Esophagus squamous epithelium (tissue), 5 donors: Measurements from ENCODE around the gene OR1J1. TPM values are rescaled to one million over a fixed set of nuclear protein-coding genes. Genes with fewer than 3 reads are reported as not detected.
A peak's percentile ranks its signal among the peaks of the same experiment; 100 is the strongest.

ENCODE experiments used
- DNase-seq: peaks from one replicate; lab custom pipeline; 2025; lab: John Stamatoyannopoulos, UW
- H3K27ac ChIP-seq, 4 donors: fragments of 200-600 bp; sonication (generic); one replicate each; pipeline ENCODE4 v1.5.1; 2016 to 2019; ENCODE audit warnings: mild to moderate bottlenecking in 1 of 4
- H3K27me3 ChIP-seq, 4 donors: fragments of 200-600 bp; sonication (generic); 1 replicate in 3 of 4; 2 replicates in 1 of 4; pipeline versions ENCODE4 v1.5.1 to v1.6.0; 2017 to 2021; ENCODE audit warnings: antibody characterized with exemption in 1 of 4
- H3K36me3 ChIP-seq, 3 donors: fragments of 200-600 bp; sonication (generic); one replicate each; pipeline ENCODE4 v1.5.1; 2016 to 2019
- H3K4me1 ChIP-seq, 3 donors: fragments of 200-600 bp; sonication (generic); one replicate each; pipeline ENCODE4 v1.5.1; 2017 to 2019
- H3K4me3 ChIP-seq, 4 donors: fragments of 200-600 bp; sonication (generic); 1 replicate in 3 of 4; 2 replicates in 1 of 4; pipeline ENCODE4 v1.5.1; 2016 to 2019; ENCODE audit warnings: mild to moderate bottlenecking in 2 of 4, moderate library complexity in 1 of 4
- H3K9me3 ChIP-seq, 3 donors: fragments of 200-600 bp; sonication (generic); one replicate each; pipeline ENCODE4 v1.5.1; 2016 to 2019
- POLR2A ChIP-seq, 4 donors: fragments of 450-650 bp; IDR thresholded peaks; one replicate each; pipeline ENCODE4 v1.6.1; 2017; ENCODE audit warnings: antibody characterized with exemption in 4 of 4, mild to moderate bottlenecking in 4 of 4, moderate library complexity in 3 of 4
- WGBS, 2 donors: methylation state at CpG; one replicate each; pipeline ENCODE4 v1.1.5; 2018; 5-methylcytosine and 5-hydroxymethylcytosine counted together
- intact Hi-C: fragments of 100-400 bp; cut with DNase I; formaldehyde crosslinking; loops from one replicate; pipeline ENCODE4 v1.15.0; 2022
- total RNA-seq, 4 donors: library from RNA; depleted of rRNA; stranded (reverse); fragments of >200 nt; gene quantifications; one replicate each; pipeline ENCODE4 v1.1.0, GENCODE V29; 2016
- TF ChIP-seq, protein P1 (sequence below), 6 experiments: fragments of 450-650 bp in 4 of 6; fragments of 200-600 bp in 2 of 6; sonication (generic) in 2 of 6; IDR thresholded peaks; one replicate each; pipeline ENCODE4 v1.5.1; 2016 to 2019; ENCODE audit warnings: antibody characterized with exemption in 6 of 6, mild to moderate bottlenecking in 4 of 6, moderate library complexity in 4 of 6
- donor health status: DM: yes; HTN: yes; CAD: no.

OR1J1 gene
- total RNA-seq, 4 donors from 2014 or later: not detected

GRCh38 chr9:122518226-122518625, 40.5 kb upstream of the OR1J1 start:
- Histone ChIP-seq H3K27ac (no peak overlapping the region), H3K4me3 (no peak overlapping the region), H3K36me3 (no peaks in the 10 kb centered on the region), H3K4me1 (no peaks in the 10 kb centered on the region), H3K9me3 (no peaks in the 10 kb centered on the region), H3K27me3 (no peaks in the 10 kb centered on the region)
- 49 to 54% methylated on average over 2 of the region's 2 CpGs for WGBS, 2 donors
- intact Hi-C loops: no loop called here
- TF ChIP-seq, protein P1, sequence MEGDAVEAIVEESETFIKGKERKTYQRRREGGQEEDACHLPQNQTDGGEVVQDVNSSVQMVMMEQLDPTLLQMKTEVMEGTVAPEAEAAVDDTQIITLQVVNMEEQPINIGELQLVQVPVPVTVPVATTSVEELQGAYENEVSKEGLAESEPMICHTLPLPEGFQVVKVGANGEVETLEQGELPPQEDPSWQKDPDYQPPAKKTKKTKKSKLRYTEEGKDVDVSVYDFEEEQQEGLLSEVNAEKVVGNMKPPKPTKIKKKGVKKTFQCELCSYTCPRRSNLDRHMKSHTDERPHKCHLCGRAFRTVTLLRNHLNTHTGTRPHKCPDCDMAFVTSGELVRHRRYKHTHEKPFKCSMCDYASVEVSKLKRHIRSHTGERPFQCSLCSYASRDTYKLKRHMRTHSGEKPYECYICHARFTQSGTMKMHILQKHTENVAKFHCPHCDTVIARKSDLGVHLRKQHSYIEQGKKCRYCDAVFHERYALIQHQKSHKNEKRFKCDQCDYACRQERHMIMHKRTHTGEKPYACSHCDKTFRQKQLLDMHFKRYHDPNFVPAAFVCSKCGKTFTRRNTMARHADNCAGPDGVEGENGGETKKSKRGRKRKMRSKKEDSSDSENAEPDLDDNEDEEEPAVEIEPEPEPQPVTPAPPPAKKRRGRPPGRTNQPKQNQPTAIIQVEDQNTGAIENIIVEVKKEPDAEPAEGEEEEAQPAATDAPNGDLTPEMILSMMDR (IDR thresholded peaks at IDR 0.05): no peak
- no peak for TF ChIP-seq POLR2A (IDR thresholded peaks at IDR 0.05)
- DNase-seq: no peak

- Histone ChIP-seq H3K9me3 (no peaks in the 10 kb centered on the region), H3K4me3 (no peak within 1 kb of the TSS), H3K27me3 (no peaks in the 10 kb centered on the region), H3K27ac (no peak within 1 kb of the TSS), H3K36me3 (no peaks in the 10 kb centered on the region), H3K4me1 (no peaks in the 10 kb centered on the region)
- no peak for DNase-seq
- 76 to 81% methylated on average over 6 of the region's 6 CpGs for WGBS, 2 donors
- intact Hi-C loops: no loop called here
- TF ChIP-seq POLR2A (IDR thresholded peaks at IDR 0.05): no peak
- TF ChIP-seq, protein P1 (IDR thresholded peaks at IDR 0.05): no peak
Observed at GRCh38 chr9:122510502-122510901, 32.8 kb upstream of the OR1J1 start, which contains the start of gene OR1J2. OR1J2 (plus strand) TSS chr9:122510802; CDS start chr9:122510802, 0 bp downstream.

- H3K9me3 ChIP-seq: no peaks in the 10 kb centered on the region
- TF ChIP-seq, protein P1 (IDR thresholded peaks at IDR 0.05): no peak
- no peak for TF ChIP-seq POLR2A (IDR thresholded peaks at IDR 0.05)
- H3K4me1 ChIP-seq: no peaks in the 10 kb centered on the region
- intact Hi-C loops: no loop called here
- no peaks in the 10 kb centered on the region for H3K27me3 ChIP-seq
- H3K36me3 ChIP-seq: no peaks in the 10 kb centered on the region
- H3K27ac ChIP-seq: no peak overlapping the region
- H3K4me3 ChIP-seq: no peak overlapping the region
- WGBS, 2 donors: 36 to 57% methylated on average over 2 of the region's 2 CpGs
- no peak for DNase-seq
Observed at GRCh38 chr9:122506964-122507363, 29.2 kb upstream of the OR1J1 start.

- 17% methylated on average over 1 to 2 of the region's 2 CpGs for WGBS, 2 donors
- H3K36me3 ChIP-seq: no peaks in the 10 kb centered on the region
- intact Hi-C loops: no loop called here
- H3K27me3 ChIP-seq: no peaks in the 10 kb centered on the region
- no peak overlapping the region for H3K27ac ChIP-seq
- peaks cover 4 to 15% (median 8%) of the 10 kb centered on the region in 3 donors for H3K4me1 ChIP-seq
- no peak overlapping the region for H3K4me3 ChIP-seq
- TF ChIP-seq POLR2A (IDR thresholded peaks at IDR 0.05): no peak
- TF ChIP-seq, protein P1 (IDR thresholded peaks at IDR 0.05): peak; percentile 34 to 85 (median 68)
- H3K9me3 ChIP-seq: no peaks in the 10 kb centered on the region
- no peak for DNase-seq
Observed at GRCh38 chr9:122498883-122499288, 21.2 kb upstream of the OR1J1 start.

DNA sequence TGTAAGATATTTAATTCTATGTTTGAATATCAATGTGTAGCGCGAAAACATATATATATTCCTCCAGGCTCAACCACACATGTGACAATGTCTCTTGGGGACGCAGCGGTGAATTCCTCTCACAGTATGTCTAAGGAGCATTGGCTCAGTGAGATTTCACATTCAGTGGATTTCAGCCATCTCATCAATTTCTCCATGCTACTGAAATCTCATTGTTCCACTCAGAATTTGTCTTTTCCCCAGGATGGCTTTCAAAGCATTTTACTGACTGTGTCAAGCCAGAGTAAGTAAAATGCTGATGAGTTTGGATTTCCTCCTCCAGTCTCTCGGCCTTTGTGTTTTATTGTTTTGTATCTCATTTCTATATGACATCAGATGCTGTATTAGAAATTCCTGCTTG, 1.3 kb upstream of the OR1J1 start:
- Histone ChIP-seq H3K27me3 (peaks cover 0 to 3% (median 0%) of the 10 kb centered on the region in 4 donors), H3K36me3 (no peaks in the 10 kb centered on the region), H3K9me3 (no peaks in the 10 kb centered on the region), H3K4me1 (no peaks in the 10 kb centered on the region), H3K27ac (no peak overlapping the region), H3K4me3 (no peak overlapping the region)
- TF ChIP-seq POLR2A (IDR thresholded peaks at IDR 0.05): no peak
- TF ChIP-seq, protein P1 (IDR thresholded peaks at IDR 0.05): no peak
- 88 to 98% methylated on average over 5 of the region's 5 CpGs for WGBS, 2 donors
- DNase-seq: no peak
- intact Hi-C loops: no loop called here
